NCI-H82 treated with DMSO at 0.1 percent for 48 hours (cell line): ENCODE results near the gene ERICH6.

Experiments used
- DNase-seq: peaks from one replicate; lab custom pipeline; 2025; ENCODE audit not compliant: unreplicated experiment; lab: John Stamatoyannopoulos, UW

Gene ERICH6

DNA sequence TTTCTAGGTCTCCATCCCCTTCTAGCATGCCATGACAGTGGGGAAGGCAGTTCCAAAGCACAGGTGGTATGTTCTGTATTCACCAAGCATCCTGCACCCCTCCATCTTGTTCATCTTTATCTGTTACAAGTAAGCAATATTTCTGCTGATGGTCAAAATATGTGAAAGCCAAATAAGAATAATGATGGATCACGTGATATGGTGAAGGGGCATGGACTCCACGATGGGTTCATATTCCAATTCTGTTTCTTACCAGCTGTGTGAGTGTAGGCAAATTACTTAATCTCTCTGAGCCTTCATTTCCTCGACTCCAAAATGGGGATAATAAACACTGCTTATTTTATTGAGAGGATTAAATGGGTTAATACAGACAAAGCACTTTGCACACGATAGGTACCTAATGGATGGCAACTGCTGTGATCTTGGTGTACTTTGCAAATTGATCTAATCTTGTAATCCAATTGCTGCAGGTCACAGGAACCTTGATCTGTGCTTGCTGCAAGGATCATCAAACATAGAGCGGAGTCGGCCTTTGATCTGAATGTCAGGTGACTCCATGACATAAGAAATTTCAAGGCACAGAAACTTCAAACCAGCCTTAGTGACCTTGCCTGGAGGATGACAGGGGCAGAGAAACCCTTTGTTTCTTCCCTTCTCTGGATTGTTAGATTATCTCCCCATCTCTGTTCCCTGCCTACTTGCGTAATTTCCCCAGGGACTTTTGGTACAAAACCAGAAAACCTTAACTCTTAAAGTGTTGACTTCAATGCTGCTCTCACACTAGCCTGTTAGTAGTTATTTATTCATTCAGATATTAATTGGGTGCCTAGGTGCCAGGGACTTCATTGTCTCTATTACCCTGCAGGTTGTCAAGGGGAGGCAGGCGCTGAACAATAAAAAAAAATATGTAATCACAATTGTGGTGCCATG lies 33.4 kb upstream of the ERICH6 start:
- peak; percentile 88 for DNase-seq

- DNase-seq: no peak
Observed at GRCh38 chr3:150736316-150736719, 32.6 kb upstream of the ERICH6 start.

DNA sequence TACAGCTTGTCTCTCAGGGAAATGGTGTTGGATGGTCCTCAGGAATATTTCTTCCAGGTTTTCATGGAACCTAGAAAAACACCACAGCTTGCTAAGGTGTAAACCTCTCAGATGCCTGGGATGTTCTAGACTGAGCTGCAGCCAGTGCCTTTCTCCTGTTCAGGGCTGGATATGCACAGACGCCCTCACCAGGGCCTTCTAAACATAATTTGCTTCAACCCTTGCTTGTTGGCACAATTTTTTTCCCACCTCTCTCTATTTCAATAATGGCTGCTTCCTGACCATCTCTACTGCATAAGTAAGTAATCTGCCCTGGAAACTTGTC lies 31.0 kb upstream of the ERICH6 start:
- no peak for DNase-seq

DNA sequence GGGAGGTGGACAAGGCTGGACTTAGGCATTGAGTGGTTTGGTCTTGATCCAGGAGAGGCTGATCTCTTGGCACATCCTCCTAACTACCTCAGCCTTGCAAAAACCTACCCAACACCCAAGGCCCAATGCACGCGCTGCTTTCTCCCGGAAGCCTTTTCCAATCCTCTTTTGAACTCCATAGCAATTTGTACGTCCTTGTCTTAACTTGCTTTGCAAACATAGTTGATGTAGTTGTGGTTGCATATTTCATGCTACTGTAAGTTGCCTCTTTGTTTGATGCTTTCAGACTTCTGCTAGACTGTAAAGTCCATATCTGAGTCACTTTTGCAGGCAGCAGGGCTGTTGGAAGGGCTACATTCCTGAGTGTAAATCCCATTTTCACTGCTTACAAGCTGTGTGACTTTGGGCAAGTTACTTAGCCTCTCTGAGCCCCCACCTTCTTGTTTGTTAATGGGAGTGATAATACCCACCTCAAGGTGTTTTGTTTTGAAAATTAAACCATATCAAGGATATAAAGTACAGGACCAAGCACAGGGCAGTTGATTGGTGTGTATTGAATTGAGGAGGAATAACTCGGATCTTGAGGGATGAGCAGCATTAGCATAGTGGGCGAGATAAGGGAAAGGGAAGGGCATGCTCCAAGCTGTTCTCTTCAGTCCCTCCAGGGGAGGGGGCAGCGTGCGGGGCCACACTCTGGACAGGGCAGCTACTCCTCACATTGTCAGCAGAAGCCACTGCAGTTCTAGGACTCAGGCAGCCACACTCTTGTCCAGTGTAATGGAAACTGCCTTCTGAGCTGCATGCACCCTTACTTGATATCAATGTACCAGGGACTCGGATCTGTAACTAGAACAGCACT lies 30.4 kb upstream of the ERICH6 start:
- DNase-seq: no peak

DNA sequence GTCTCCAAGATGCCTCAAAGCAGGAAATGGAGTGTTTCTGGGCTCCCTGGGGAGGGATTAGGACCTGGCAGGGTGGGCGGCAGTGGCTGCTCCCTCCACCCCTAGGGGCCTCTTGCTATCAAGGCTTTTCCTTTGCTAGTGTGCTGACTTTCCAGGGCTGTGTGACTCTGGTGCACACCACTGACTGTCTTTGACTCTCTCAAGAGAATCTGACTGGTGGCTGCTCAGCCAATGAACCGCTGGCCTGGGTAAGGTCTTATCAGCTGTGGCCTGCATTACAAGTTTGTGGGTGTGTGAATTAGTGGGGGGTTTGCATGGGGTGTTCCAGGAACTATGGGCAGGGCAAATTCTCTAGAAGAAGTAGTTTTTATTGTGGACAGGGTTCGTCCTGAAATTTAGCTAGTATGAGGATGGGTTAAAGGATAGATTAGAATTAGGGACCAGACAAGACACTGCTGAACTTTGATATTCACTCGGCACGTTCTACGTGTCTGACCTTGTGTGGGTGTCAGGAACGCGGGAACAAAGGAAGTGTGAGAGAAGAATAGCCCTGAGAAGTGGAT lies 29.7 kb upstream of the ERICH6 start:
- no peak for DNase-seq

DNA sequence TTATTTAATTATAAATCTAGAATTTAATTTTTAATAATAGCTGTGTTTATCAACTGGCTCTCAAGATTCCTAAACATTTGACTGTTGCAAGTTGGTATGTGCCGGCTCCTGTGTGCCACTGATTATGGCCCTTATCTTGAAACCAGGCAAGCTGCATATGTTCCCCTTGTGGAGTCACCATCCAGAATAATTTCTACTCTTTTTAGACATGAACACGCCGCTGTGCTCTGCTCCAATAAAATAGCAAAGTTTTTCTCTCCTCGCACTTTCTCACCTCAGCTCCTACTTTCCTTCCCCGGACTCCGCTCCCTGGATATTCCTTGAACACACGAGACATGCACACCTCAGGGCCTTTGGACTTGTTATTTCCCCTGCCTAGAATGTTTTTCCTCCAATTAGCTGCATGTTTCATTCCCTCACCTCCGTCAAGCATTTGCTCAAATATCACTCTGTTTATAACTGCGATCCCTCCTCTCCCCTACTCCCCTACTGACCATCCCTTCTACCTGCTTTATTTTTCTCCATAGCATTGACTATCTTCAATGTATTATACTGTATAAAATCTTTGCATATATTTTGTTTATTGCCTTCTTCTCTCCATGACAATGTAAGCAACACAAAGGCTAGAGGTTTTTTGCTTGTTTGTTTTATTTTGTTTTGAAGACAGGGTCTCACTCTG lies 26.1 kb upstream of the ERICH6 start:
- no peak for DNase-seq

- no peak for DNase-seq
Observed at GRCh38 chr3:150727653-150728502, 24.2 kb upstream of the ERICH6 start.

- DNase-seq: no peak
Observed at GRCh38 chr3:150725548-150725947, 21.8 kb upstream of the ERICH6 start.

- DNase-seq: no peak
Observed at GRCh38 chr3:150723946-150724345, 20.2 kb upstream of the ERICH6 start.

DNA sequence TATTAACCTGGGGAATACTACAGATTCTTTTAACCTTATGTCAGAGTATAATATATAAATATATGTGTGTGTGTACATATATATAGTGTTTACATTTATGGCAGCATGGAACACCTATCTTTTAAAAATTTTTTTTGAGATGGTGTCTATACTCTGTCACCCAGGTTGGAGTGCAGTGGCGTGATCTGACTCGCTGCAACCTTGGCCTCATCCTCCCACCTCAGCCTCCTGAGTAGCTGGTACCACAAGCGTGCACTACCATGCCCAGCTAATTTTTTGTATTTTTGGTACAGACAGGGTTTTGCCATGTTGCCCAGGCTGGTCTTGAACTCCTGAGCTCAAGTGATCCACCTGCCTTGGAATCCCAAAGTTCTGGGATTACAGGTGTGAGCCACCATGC lies 18.5 kb upstream of the ERICH6 start:
- no peak for DNase-seq

DNA sequence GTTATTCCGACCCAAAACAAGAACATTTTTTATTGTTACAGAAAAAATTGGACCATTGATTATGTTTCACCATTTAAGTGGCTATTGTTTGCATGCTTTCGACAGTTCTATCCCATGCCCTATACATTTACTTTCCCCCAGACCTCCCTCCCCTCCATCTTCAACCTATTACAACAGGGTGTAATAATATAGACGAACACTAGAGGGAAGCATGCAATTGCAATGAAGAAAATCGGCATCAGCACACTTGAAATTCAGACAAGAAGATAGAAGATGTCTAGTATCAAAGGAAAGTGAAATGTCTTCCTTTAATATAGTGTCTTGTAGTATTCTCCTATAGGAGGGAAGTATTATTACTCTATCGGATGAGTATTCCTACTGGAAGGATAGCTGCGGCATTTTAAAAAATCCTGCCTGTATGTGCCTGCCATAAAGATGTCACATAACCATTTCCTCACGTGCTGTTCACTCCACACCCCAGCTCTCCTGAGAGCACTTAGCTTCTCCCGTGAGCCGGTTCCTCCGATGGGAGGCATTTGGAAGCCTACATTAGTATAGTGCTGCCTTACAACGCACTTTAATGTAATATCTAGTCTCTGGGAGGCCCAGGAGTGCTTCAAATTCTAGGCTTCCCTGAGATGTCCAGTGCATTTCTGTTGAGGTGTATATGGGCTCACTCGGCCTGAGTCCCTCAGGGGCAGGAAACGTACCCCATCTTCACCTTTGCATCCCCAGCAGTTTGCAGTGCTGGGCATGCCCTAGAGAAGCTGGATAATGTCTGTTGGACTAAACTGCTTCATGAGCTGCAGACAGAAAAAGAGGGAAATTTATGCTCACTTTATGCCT lies 17.8 kb upstream of the ERICH6 start:
- peak; percentile 71 for DNase-seq

- DNase-seq: no peak
Observed at GRCh38 chr3:150720444-150720843, 16.7 kb upstream of the ERICH6 start.

- peak; percentile 43 for DNase-seq
Observed at GRCh38 chr3:150710097-150710496, 6.4 kb upstream of the ERICH6 start.

GRCh38 chr3:150703299-150703755 lies 393 bp downstream of the ERICH6 start:
- DNase-seq: no peak

GRCh38 chr3:150699068-150699639 lies 4.6 kb downstream of the ERICH6 start:
- no peak for DNase-seq

DNA sequence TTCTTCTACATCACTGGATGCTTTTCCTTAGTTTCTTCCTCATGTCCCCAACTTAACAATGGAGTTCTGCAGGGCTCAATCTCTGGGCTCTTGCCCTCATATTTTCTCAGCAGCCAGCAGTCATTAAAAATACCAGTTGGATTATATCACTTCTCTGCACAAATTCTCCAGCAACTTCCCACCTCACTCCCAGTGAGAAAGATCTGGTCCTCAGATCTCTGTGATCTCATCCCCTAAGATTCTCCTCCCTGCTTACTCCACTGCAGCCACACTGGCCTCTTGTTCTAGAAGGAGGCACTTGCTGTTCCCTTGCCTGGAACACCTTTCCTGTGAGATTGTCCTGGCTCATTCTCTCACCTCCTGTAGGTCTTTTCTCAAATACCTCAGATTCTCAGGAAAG lies 6.1 kb downstream of the ERICH6 start:
- DNase-seq: no peak

DNA sequence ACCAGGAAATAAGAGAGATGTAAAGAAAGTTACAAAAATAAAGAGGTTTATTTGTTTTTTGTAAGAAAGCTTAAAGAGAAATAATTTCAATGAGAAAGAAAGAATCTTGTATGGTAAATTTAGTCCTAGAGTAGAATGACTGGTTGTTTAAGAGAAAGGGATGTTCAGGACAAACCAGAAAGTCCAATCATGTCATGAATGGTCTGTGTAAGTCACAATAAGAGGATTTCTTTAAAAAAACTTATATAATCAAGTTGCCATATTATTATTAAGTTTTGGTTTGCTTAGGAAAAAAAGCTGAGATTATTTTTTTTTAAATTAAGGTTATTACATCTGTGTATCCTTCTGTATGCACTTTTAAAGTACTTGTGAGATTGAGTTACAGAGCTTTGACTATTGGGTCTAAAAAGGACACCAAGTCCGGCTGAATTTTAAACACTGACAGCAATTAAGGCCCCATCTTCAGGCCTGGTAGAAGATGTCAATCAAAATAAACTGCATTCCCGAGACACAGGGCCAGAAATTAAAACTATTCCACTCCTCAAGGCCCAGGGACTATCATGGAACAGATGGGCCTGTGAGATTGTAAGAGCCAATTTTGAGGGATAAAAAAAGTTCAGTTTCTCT lies 12.2 kb downstream of the ERICH6 start:
- DNase-seq: no peak

DNA sequence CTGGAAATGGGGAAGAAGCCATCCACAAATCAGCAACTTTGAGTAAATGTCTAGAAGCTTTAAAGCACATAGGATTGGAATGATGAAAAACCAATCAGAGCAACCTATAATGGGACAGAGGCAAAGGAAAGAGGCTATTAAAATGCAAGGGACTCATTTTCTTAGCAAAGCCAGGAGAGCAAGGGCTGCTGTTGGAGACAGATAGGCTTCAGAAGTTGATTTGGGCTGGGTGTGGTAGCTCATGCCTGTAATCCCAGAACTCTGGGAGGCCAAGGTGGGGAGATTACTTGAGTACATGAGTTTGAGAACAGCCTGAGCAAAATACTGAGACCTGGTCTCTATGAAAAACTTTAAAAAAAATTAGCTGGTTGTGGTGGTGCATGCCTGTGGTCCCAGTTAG lies 16.1 kb downstream of the ERICH6 start:
- DNase-seq: no peak

DNA sequence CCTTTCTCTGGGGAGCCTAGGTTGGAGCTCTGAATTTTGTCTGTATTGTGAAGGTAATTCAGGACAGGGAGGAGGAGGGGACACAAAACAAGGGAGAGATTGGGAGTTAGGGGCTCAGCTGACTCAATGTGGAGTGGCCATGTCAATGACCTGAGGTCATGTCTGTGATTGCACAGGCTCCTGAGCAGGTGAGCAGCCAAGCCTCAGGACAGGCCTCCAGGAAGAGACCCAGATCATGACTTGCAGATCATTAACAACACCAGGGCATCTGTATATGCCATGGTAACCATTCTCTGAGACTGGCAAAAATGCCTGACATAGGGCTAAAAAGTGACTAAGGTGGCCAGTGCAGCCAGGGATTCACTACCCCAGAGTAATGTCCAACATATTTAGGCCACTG lies 20.9 kb downstream of the ERICH6 start:
- DNase-seq: no peak
